SK-N-MC (cell line): Measurements from ENCODE around the gene COL21A1.

Experiments
- EZH2 ChIP-seq: fragments of 200-600 bp; sonication (generic); IDR thresholded peaks from one replicate; pipeline ENCODE4 v1.6.1; 2017; ENCODE audit warnings: antibody characterized with exemption
- POLR2AphosphoS5 ChIP-seq: IDR thresholded peaks from 2 replicates; pipeline ENCODE4 v1.6.1; 2012; ENCODE audit warnings: mild to moderate bottlenecking, low read depth, low read length, borderline replicate concordance

DNA sequence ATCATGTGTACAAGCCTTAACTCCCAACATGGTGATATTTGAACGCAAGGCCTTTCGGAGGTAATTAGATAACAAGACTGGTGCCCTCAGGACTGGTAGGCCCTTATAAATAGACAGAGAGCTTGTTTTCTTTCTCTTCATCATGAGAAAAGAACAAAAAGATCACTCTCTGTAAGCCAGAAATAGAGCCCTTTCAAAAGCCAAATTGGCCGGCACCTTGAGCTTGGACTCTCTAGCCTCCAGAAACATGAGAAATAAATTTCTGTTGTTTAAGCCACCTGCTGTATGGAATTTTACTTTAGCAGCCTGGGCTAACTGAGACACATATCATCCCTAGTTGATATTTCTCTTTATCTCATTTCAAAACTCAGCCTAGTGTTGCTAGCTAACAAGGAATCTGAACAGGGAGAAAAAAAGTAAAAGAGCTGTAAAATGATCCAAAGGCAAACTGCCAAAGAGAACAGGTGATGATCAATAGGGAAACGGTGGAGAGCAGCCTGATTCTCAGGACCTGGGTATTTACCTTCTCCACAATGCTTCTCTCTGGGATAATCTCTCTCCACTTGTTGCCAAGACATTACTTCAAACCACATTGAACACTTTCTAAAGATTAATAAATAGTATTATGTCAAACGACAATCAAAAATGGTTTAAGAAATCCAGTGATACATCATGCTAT lies 6.1 kb downstream of the COL21A1 start:
- TF ChIP-seq EZH2 (no peak), POLR2AphosphoS5 (no peak)
